Thoracic aorta (tissue), 2 donors: Measurements from ENCODE around the gene KLK1. TPM values are rescaled to one million over a fixed set of nuclear protein-coding genes. Genes with fewer than 3 reads are reported as not detected.

Experiments
- ATAC-seq: fragments of 150-250 bp; one replicate; pipeline ENCODE4 v1.8.0; 2017; ENCODE audit warnings: low read depth; ENCODE audit not compliant: insufficient number of reproducible peaks, low FRiP score
- DNase-seq: peaks from one replicate; pipeline ENCODE4 v3.0.0-alpha.2; 2020; ENCODE audit warnings: low spot score
- H3K27ac ChIP-seq, 2 donors: fragments of 200-600 bp; sonication (generic); 1 replicate in 1 of 2; 2 replicates in 1 of 2; pipeline ENCODE4 v1.5.1; 2016; ENCODE audit warnings: mild to moderate bottlenecking in 2 of 2, moderate library complexity in 2 of 2
- H3K27me3 ChIP-seq: fragments of 200-600 bp; sonication (generic); replicated peaks from 2 replicates; pipeline ENCODE4 v1.6.0; 2016; ENCODE audit warnings: mild to moderate bottlenecking; ENCODE audit not compliant: insufficient read depth
- H3K36me3 ChIP-seq: fragments of 200-600 bp; sonication (generic); one replicate; pipeline ENCODE4 v1.5.1; 2016
- H3K4me1 ChIP-seq, 2 donors: fragments of 200-600 bp; sonication (generic); 1 replicate in 1 of 2; 2 replicates in 1 of 2; pipeline versions ENCODE4 v1.5.1 to v1.6.0; 2016; ENCODE audit warnings: low read depth in 2 of 2, mild to moderate bottlenecking in 1 of 2; ENCODE audit not compliant: control insufficient read depth in 1 of 2
- H3K4me3 ChIP-seq: fragments of 200-600 bp; sonication (generic); 2 replicates; pipeline ENCODE4 v1.5.1; 2016; ENCODE audit warnings: mild to moderate bottlenecking
- H3K9me3 ChIP-seq: fragments of 200-600 bp; sonication (generic); 2 replicates; pipeline ENCODE4 v1.5.1; 2016
- total RNA-seq, 2 donors: library from RNA; depleted of rRNA; stranded (reverse); fragments of >200 nt; gene quantifications; one replicate each; pipeline versions ENCODE4 v1.1.0 to v1.2.3, GENCODE V29; 2016
- TF ChIP-seq, protein P1 (sequence below): fragments of 200-600 bp; sonication (generic); IDR thresholded peaks from one replicate; pipeline ENCODE4 v1.5.1; 2019; ENCODE audit warnings: antibody characterized with exemption

Gene KLK1
- total RNA-seq, 2 donors from 2014 or later: not detected

DNA sequence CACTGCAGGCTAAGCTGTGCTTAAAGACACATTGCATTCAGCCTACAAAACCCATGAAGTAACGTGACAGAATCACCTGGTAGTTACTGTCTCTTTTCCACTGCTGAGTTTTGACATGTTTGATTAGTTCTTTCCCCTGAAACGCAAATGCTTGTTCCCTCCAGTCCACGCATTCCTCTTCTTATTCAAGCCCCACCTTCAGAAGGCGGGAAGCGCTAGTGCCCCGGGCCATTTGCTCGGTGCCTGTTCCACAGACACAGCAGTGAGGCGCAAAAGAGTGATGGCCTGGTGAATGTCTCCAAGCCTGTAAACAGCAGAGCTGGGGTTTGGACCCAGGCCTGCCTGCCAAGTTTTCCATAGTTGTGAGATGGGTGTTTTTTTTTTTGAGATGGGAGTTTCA lies 22.5 kb downstream of the KLK1 start:
- Histone ChIP-seq H3K27me3 (no peaks in the 10 kb centered on the region), H3K27ac (no peak overlapping the region), H3K9me3 (no peaks in the 10 kb centered on the region), H3K4me3 (no peak overlapping the region), H3K36me3 (peaks cover 14% of the 10 kb centered on the region), H3K4me1 (peaks cover 15 to 20% of the 10 kb centered on the region in 2 donors)
- no peak for DNase-seq
- TF ChIP-seq, protein P1, sequence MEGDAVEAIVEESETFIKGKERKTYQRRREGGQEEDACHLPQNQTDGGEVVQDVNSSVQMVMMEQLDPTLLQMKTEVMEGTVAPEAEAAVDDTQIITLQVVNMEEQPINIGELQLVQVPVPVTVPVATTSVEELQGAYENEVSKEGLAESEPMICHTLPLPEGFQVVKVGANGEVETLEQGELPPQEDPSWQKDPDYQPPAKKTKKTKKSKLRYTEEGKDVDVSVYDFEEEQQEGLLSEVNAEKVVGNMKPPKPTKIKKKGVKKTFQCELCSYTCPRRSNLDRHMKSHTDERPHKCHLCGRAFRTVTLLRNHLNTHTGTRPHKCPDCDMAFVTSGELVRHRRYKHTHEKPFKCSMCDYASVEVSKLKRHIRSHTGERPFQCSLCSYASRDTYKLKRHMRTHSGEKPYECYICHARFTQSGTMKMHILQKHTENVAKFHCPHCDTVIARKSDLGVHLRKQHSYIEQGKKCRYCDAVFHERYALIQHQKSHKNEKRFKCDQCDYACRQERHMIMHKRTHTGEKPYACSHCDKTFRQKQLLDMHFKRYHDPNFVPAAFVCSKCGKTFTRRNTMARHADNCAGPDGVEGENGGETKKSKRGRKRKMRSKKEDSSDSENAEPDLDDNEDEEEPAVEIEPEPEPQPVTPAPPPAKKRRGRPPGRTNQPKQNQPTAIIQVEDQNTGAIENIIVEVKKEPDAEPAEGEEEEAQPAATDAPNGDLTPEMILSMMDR: no peak
- ATAC-seq: no peak

DNA sequence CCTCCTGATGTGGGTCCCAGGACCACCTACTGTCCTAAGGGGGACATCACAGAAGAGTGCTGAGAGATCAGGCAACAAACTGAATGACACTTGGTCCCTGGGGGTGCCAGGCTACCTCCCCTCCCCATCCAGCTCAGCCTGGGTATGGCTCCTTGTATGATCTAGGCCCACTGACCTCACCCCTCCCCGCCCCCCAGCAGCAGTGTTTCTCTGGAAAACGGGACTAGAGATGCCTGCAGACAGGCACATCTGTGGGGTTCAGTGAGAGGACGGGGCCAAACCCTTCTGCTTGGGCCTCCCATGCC lies 24.1 kb downstream of the KLK1 start:
- Histone ChIP-seq H3K4me3 (no peak overlapping the region), H3K27ac (no peak overlapping the region), H3K27me3 (no peaks in the 10 kb centered on the region), H3K4me1 (peaks cover 12 to 14% of the 10 kb centered on the region in 2 donors), H3K9me3 (no peaks in the 10 kb centered on the region), H3K36me3 (peaks cover 14% of the 10 kb centered on the region)
- TF ChIP-seq, protein P1: no peak
- no peak for DNase-seq
- no peak for ATAC-seq

DNA sequence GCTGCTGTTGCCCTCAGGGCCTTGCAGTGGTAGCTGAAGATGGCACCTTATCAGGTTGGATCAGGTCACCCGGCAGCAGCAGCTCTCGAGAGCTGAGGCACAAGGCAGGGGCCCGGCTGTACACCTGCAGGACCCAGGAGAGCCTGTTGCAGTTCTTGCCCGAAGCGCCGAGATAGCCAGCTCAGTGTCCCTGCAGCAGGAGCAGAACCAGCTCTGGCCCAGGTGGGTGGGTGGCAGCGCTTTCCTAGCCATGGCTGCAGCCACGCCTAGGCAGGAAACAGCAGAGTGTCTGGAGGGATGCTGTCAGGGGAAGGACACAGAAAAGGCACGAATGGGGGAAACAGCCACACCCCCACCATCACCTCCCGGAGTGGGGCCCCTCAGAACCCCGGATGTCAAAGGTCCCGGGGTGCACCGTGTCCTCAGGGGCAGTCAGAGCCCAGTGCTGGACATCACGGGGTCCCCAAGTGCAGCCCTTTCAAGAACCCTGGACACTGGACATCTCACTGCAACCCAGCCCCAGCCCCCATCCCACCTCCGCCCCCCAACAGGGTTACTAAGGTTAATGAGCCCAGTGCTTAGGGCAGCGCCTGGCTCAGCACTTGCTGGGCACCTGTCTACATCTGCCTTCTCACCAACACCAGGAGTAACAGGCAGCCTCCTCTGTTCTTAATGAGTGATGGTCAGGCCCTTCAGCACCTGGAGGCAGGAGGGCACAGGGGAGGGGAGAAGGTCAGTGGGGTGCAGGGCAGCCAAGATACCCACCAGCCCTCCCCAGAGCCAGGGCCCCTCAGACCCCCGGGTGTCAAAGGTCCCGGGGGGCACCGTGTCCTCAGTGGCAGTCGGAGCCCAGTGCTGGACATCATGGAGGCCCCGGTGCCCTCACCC lies 24.7 kb downstream of the KLK1 start:
- DNase-seq (no peak), ATAC-seq (no peak)
- H3K27ac ChIP-seq: no peak overlapping the region
- TF ChIP-seq, protein P1: no peak
- peaks cover 11 to 13% of the 10 kb centered on the region in 2 donors for H3K4me1 ChIP-seq
- H3K4me3 ChIP-seq: no peak overlapping the region
- no peaks in the 10 kb centered on the region for H3K9me3 ChIP-seq
- no peaks in the 10 kb centered on the region for H3K27me3 ChIP-seq
- peaks cover 14% of the 10 kb centered on the region for H3K36me3 ChIP-seq

DNA sequence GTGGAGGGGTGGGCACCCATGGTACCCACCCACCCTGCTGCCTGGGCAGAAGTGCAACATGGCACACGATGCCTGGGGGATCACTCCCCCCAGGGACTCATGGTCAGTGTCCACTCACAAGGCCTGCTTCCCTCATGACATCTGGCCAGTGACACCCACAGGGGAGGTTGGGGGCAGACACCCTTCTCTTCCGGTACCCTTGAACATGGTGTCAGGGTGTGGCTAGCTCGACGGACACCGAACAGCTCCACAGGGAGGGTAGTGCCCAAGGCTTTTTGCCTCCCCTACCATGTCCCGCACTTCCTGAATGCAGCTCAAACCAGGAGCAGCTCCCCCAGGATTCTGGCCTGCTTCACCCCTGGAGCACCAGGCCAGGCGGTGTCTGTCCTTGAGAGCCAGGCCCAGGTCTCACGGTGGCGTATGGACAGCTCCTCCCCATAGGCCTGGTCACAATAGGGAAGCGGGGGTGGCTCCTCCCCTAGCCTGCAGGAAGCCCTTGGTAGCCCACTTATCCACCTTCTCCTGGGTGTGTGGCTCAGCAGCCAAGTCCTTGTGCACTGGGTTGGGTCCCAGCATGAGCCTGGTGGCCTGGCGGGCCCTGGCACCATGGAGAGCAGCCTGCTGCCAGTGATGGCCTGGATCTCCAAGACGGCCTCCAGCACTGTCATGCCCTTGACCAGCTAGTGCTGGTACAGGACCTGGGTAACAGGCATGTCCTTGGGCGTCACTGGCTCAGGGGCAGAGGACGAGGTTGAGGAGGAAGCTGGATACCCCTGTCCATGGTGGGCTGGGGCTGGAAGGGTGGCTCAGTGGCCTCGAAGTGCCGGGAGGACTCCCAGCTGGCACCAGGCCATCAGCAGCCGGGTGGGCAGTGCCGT lies 25.6 kb downstream of the KLK1 start:
- no peak overlapping the region for H3K27ac ChIP-seq
- H3K36me3 ChIP-seq: peaks cover 14% of the 10 kb centered on the region
- no peaks in the 10 kb centered on the region for H3K27me3 ChIP-seq
- DNase-seq: no peak
- H3K9me3 ChIP-seq: no peaks in the 10 kb centered on the region
- TF ChIP-seq, protein P1: no peak
- H3K4me3 ChIP-seq: no peak overlapping the region
- peaks cover 2 to 5% of the 10 kb centered on the region in 2 donors for H3K4me1 ChIP-seq
- no peak for ATAC-seq

DNA sequence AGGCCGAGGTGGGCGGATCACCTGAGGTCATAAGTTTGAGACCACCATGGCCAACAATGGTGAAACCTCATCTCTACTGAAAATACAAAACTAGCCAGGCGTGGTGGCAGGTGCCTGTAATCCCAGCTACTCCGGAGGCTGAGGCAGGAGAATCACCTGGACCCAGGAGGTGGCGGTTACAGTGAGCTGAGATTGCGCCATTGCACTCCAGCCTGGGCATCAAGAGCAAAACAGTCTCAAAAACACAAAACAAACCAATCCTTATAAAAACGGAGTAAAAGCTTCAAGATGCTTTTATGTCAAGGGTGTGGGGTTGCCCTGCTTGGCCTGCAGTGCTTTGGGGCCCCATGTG lies 26.2 kb downstream of the KLK1 start:
- Histone ChIP-seq H3K27ac (no peak overlapping the region), H3K36me3 (peaks cover 14% of the 10 kb centered on the region), H3K9me3 (no peaks in the 10 kb centered on the region), H3K4me1 (no peaks in the 10 kb centered on the region), H3K27me3 (no peaks in the 10 kb centered on the region), H3K4me3 (no peak overlapping the region)
- ATAC-seq (no peak), DNase-seq (no peak)
- TF ChIP-seq, protein P1: no peak
